Fibroblast of pulmonary artery (primary cell): ENCODE measurements around the gene TNRC6C.
"Not testable (repeated sequence)": the region's sequence is repeated elsewhere in the genome, so short reads cannot be mapped to it uniquely, and the experiment has no call there.

Experiments used
- DNase-seq: peaks from one replicate; pipeline ENCODE4 v3.0.0-alpha.2; 2010; ENCODE audit warnings: low read depth
- H3K4me3 ChIP-seq: replicated peaks from 2 replicates; pipeline ENCODE4 v1.5.1; 2011; ENCODE audit warnings: low read depth, mild to moderate bottlenecking, control low read depth, low read length, moderate library complexity
- CTCF ChIP-seq: IDR thresholded peaks from 2 replicates; pipeline ENCODE4 v1.5.1; 2011; ENCODE audit warnings: mild to moderate bottlenecking, control low read depth, low read length, inconsistent platforms; ENCODE audit errors: missing control alignments

TNRC6C gene

DNA sequence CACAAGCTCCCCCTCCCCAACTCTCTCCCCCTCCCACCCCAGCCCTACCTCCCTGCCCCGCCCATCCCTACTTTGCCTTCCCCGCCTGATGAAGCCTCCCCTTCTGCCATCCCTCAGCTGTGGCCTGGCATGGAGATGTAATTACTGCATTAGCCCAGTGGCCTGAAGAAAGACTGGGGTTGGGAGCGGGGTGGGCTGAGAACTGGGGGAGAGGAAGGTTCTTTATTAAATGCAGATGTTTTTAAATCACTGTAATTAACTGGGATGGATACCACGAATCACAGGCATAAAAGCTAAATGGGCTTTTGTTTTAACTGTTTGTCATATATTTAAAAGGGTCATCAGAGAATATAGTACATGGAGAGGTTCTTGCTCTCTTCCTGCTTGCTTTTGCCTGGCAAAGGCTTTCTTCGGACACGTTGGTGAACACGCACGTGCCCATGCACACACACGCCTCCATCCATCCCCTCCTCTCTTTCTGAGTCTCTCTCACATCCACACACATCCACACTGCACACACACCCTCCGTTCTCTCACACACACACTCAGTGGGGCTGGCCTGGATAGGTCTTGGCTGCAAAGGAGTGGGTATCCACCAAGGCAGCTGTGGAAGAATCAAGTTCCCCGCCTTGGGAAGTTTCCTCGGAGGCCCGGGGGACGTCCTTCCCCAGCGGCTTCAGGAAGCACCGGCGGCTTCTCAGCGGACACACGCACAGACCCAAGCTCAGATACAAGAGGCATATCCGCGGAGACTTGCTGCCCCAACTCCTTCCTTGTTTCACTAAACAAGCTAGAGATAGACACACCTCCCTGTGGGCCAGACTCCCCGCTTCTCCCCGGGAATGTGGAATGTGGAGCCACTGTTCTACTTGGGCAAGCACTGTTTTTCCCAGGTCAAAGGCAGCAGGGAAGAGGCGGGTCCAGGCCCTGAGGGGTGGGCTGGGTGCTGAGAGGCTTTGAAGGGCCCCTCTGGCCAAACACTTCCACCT, 27.4 kb upstream of the TNRC6C start:
- DNase-seq: no peak
- no peak for TF ChIP-seq CTCF
- no peak overlapping the region for H3K4me3 ChIP-seq

GRCh38 chr17:77933777-77934398, 24.6 kb upstream of the TNRC6C start:
- H3K4me3 ChIP-seq: no peak overlapping the region
- no peak for TF ChIP-seq CTCF
- no peak for DNase-seq

GRCh38 chr17:77935121-77935571, 23.4 kb upstream of the TNRC6C start:
- H3K4me3 ChIP-seq: no peak overlapping the region
- DNase-seq: no peak
- TF ChIP-seq CTCF: no peak

- not testable (repeated sequence) for H3K4me3 ChIP-seq, DNase-seq
These were observed 22.8 kb upstream of the TNRC6C start for GRCh38 chr17:77935744-77936143.

GRCh38 chr17:77936881-77937280, 21.6 kb upstream of the TNRC6C start:
- H3K4me3 ChIP-seq: no peak overlapping the region
- no peak for DNase-seq
- TF ChIP-seq CTCF: no peak

GRCh38 chr17:77941004-77941403, 17.5 kb upstream of the TNRC6C start:
- no peak for TF ChIP-seq CTCF
- no peak for DNase-seq
- no peak overlapping the region for H3K4me3 ChIP-seq
